ENCODE data around the gene GIT2. TPM values are rescaled to one million over a fixed set of nuclear protein-coding genes. Genes with fewer than 3 reads are reported as not detected.

The GIT2 gene
- total RNA-seq, 1 donor from 2014 or later, result 15.5 TPM

- DNase-seq (ENCODE audit: low spot score), result no peak
- no peak for ATAC-seq
These were observed 14.0 kb downstream of the GIT2 start for GRCh38 chr12:109982210-109982609.

DNA sequence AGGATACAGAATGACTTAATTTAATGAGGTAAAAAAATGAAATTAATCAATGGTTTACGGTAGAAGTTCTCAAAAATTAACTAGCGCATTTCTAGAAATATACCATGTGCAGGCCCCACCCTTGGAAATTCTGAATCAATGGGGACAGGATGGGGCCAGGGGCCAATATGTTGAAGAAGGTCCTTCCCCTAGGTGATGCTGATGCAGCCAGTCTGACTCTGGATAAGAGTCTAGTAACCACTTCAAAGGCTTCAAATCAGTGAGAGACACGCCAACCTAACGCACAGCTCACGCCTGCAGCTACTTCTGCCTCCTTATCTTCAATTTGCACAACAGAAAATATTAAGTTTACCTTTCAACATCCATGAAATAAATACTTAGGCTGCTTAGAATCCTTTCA, 14.9 kb downstream of the GIT2 start:
- ATAC-seq, result no peak
- DNase-seq (ENCODE audit: low spot score), result no peak

- DNase-seq (ENCODE audit: low spot score) (no peak), ATAC-seq (no peak)
These were observed 23.3 kb downstream of the GIT2 start for GRCh38 chr12:109972821-109973220.

- no peak for DNase-seq (ENCODE audit: low spot score)
- no peak for ATAC-seq
These were observed 27.4 kb downstream of the GIT2 start for GRCh38 chr12:109968801-109969200.

- DNase-seq (ENCODE audit: low spot score) (no peak), ATAC-seq (peak; percentile 67)
These were observed 28.1 kb downstream of the GIT2 start for GRCh38 chr12:109968032-109968420.

GRCh38 chr12:109967383-109968031, 28.7 kb downstream of the GIT2 start:
- ATAC-seq, result peak; percentile 90
- peak; percentile 65 for DNase-seq (ENCODE audit: low spot score)

DNA sequence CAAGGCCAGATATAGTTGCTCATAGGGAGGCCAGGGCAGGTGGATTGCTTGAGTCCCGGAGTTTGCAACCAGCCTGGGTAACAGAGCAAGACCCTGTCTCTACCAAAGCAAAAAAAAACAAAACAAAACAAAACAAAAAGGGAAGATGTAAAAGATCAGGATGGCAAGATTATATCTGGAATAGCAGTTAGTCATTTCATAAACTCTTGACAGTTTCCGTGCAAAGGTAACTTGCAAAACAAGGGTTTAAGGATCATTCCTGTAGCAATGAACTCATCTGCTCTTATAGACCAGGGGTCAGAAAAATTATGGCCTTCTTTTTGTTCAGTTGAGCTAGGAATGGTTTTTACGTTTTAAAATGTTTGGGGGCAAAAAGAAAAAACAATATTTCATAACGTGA, 29.6 kb downstream of the GIT2 start:
- no peak for ATAC-seq
- DNase-seq (ENCODE audit: low spot score), result no peak

- no peak for DNase-seq (ENCODE audit: low spot score)
- ATAC-seq, result no peak
These were observed 32.3 kb downstream of the GIT2 start for GRCh38 chr12:109963743-109964429.

DNA sequence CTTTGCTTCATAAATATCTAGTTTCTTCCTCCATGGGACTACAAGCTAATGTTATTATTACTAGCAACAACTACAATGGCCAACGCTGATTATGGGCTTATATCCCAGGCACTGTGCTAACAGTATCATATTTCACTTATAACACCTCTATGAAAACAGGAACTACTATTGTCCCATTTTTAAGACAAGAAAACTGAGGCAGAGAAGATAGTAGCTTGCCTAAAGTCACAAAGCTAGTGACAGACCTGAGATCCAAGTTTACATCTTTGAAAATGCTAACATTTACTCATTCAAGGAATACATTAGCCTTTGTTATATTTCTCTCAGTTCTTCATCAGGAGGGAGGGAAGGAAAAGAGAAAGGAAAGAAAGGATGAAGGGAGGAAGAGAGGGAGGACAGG, 32.8 kb downstream of the GIT2 start:
- no peak for ATAC-seq
- DNase-seq (ENCODE audit: low spot score), result no peak

DNA sequence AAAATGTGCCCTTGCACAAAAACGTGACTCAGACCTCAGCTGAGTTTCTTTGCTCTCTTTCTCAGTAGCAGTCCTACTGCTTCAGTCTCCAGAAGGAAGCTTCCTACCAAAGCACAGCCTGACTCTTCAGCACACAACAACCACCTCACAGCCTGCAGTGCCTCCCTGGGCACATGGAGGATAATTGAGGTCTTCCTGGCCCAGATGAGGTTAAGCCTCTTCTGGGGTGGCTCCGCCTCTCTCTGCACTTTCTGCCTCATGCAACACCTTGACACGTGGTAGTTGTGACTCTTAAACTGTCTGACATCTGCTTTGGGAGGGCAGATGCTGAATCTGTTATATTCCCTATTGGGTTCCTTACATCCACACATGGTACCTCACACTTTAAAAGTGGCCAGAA, 33.8 kb downstream of the GIT2 start:
- ATAC-seq, result no peak

GRCh38 chr12:109961612-109962011, 34.6 kb downstream of the GIT2 start:
- ATAC-seq, result no peak
- no peak for DNase-seq (ENCODE audit: low spot score)

More for the DNA sequence above, 33.8 kb downstream of the GIT2 start:
- DNase-seq (ENCODE audit: low spot score), result no peak

DNA sequence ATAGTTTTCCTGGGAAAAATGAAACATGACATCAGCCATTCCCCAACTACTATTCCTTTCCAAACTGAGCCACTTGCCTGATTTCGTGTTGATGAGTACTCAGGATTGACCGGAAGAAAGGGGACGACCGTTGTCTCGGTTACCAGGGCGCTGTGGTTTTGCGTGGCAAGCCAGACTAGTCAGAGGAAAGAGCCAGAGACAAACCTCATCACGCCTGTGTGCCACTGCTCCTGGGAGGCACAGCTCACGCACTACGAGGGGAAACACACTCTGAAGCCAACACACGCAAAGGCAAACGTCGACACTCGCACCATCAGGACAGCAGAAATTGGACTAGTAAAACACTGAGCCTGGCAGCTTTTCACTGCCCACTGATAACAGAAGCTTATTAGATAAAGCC, 35.0 kb downstream of the GIT2 start:
- DNase-seq (ENCODE audit: low spot score) (no peak), ATAC-seq (peak; percentile 23)

DNA sequence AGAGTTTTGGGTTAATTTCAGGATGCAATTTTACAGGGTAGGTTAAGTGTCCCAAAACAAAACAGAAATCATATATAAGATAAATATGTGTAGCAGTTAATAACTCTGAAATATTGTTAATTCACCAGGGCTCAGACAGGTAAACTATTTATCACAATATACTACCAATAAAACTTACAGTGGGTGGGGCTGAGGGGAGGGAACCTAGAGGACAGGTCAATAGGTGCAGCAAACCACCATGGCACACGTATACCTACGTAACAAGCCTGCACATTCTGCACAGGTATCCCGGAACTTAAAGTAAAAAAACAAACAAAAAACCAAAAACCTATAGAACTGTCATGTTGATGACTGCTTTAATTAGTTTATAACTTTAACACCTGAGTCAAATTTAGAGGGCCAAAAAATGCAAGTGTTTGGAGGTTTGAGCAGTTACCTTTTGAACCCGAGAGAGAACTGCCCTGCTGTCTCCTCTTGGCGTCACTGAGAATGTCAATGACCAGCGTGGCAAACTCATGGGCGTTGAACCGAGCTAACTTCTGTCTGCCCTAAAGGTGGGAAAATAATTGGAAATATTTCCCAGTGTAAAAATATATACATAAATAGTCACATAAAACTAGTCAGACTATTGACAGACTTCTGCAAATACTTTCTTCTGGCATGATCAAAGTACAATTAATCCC, 36.6 kb downstream of the GIT2 start:
- DNase-seq (ENCODE audit: low spot score) (peak; percentile 78), ATAC-seq (peak; percentile 95)

- no peak for ATAC-seq
- no peak for DNase-seq (ENCODE audit: low spot score)
These were observed 37.8 kb downstream of the GIT2 start for GRCh38 chr12:109958374-109958773.

DNA sequence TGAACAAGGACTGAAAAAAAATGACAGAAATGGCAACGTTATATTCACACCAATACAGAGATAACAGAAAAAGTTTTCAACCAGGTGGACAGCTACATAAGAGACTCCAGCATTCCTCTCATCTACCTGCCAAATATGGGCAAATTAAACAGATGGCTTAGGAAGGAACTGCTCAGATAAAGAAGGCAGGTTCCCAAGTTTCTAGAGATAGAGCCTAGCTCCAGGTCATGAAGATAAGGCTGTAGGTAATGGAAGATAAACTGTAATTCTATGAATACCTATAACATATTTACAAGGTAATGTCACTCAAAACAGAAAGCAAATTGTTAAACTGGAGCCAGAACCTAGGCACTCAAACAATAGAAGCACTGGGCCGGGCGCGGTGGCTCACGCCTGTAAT, 42.5 kb downstream of the GIT2 start:
- ATAC-seq, result no peak
- DNase-seq (ENCODE audit: low spot score), result no peak

GRCh38 chr12:109952873-109953272, 43.3 kb downstream of the GIT2 start:
- ATAC-seq (peak; percentile 70), DNase-seq (ENCODE audit: low spot score) (peak; percentile 76)

- DNase-seq (ENCODE audit: low spot score), result no peak
- no peak for ATAC-seq
These were observed 43.9 kb downstream of the GIT2 start for GRCh38 chr12:109952160-109952858.

DNA sequence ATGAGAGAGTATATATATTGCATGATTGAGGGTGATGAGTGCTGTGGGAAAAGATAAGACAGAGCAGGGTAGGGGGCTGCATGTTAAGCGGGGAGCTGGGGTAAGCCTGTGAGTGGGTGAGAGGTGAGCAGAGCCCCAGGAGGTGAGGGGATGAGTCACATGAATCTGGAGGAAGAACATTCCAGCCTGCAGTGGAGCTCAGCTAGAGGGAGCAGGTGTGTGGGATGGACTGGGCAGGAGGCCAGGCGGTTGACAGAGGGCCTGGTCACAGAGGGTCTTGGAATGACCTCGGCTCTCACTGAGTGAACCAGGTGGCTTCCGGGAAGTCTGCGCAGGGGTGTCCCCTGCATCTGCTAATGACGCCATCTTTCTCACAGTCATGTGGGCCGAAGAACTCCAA, 44.4 kb downstream of the GIT2 start:
- no peak for DNase-seq (ENCODE audit: low spot score)
- no peak for ATAC-seq

DNA sequence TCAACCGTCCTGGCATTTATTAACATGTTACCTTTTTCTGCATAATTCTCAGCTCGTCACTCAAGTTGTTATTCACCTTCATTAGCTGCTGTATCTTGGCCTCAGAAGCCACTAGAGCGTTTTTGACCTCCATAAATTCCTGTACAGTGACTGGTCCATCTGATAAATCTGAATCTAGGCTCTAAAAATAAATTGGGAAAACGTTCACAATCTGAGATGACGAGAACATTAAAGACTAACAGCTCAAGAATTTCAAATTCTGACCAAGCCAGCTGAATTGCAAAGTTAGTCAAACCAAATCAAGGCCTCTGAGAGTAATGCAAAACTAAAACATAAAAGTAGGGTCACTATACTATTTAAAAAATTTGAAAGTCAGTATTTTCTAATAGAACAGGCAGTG, 45.0 kb downstream of the GIT2 start:
- DNase-seq (ENCODE audit: low spot score), result no peak
- no peak for ATAC-seq

DNA sequence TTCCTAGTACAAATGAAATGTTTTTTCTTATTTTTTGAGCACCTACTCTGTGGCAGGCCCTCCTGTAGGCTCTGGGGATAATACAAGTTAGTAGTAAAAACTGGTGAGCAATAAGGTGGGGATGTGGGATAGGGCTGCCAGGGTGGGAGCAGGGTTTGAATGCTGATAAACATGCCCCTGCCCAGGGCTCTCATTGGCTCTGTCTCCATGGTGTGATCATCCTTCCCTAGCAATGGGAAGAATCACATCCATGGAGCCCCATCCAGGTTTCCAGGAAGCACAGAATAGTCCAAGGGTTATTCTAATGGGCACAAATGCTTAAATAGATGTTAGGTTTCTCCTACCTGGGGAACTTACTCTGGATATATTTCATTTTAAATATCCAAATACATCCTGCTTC, 45.5 kb downstream of the GIT2 start:
- ATAC-seq (no peak), DNase-seq (ENCODE audit: low spot score) (no peak)

DNA sequence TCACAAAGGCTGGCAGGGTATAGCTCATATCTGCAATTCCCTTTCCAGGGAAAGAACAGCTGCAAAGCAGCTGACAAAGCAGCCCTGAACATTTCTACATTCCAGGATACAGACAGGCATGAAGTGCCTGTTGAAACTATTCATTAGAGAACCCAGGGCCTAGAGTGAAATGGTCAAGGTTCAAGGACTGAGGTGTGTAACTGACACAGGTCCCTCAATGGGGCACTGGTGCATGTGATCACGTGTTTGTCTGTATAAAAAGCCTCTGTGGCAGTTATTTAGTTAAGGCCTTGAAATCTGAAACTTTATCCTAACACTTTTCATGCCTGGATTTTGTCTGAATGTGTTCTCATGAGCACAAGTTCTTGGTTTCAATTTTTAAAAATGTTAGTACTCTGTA, 47.1 kb downstream of the GIT2 start:
- ATAC-seq, result peak; percentile 82
- DNase-seq (ENCODE audit: low spot score), result peak; percentile 83

DNA sequence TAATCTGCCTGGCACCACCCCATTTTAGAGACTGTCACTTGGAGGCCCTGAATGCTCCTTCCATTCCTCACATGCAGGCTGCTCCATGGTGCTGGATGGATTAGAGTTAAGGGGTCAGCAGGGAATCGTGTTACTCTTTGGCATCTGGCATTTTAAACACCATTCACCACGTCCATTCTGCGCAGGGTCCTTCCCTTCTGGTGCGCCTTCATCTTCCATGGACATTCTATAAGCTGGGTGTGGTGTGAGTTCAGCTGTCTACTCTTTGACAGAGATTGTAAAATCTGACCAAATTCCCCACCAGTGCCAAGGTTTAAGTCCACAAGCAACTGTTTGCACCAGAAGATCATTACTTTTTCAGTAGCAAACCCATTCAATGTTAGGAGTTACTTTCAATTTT, 47.8 kb downstream of the GIT2 start:
- DNase-seq (ENCODE audit: low spot score) (no peak), ATAC-seq (peak; percentile 46)

Data from left lobe of liver (tissue), 2 donors.